Esophagus squamous epithelium (tissue), 4 donors: ENCODE measurements around the gene BCL2.

Experiments
- POLR2A ChIP-seq, 4 donors: fragments of 450-650 bp; IDR thresholded peaks; one replicate each; pipeline ENCODE4 v1.6.1; 2017; ENCODE audit warnings: antibody characterized with exemption in 4 of 4, mild to moderate bottlenecking in 4 of 4, moderate library complexity in 3 of 4
- TF ChIP-seq, protein P1 (sequence below), 6 experiments: fragments of 450-650 bp in 4 of 6; fragments of 200-600 bp in 2 of 6; sonication (generic) in 2 of 6; IDR thresholded peaks; one replicate each; pipeline ENCODE4 v1.5.1; 2016 to 2019; ENCODE audit warnings: antibody characterized with exemption in 6 of 6, mild to moderate bottlenecking in 4 of 6, moderate library complexity in 4 of 6

DNA sequence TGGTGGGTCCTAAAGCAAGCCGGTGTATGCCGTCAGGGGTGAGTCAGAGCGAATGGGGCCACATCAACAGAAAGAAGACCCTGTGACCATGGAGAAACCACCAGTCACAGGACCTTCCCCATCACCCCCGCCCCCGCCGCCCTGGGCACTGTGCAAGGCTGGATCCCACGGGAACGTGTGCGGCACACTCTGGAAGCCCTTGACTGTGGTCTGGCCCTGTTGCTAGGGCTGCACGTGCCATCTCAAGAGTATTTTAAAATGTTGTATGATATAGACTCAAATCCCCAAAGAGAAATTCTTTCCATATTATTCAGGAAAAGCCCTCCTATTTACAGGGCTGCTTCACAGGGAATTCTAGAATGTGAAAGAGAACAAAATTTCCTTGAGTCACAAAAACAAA is 174.8 kb downstream of the BCL2 start:
- TF ChIP-seq, protein P1, sequence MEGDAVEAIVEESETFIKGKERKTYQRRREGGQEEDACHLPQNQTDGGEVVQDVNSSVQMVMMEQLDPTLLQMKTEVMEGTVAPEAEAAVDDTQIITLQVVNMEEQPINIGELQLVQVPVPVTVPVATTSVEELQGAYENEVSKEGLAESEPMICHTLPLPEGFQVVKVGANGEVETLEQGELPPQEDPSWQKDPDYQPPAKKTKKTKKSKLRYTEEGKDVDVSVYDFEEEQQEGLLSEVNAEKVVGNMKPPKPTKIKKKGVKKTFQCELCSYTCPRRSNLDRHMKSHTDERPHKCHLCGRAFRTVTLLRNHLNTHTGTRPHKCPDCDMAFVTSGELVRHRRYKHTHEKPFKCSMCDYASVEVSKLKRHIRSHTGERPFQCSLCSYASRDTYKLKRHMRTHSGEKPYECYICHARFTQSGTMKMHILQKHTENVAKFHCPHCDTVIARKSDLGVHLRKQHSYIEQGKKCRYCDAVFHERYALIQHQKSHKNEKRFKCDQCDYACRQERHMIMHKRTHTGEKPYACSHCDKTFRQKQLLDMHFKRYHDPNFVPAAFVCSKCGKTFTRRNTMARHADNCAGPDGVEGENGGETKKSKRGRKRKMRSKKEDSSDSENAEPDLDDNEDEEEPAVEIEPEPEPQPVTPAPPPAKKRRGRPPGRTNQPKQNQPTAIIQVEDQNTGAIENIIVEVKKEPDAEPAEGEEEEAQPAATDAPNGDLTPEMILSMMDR (IDR thresholded peaks at IDR 0.05): no peak
- TF ChIP-seq POLR2A (IDR thresholded peaks at IDR 0.05): no peak
